PC-3 (cell line): ENCODE data around the gene KIF15. TPM values are rescaled to one million over a fixed set of nuclear protein-coding genes. Genes with fewer than 3 reads are reported as not detected.
"Not testable (repeated sequence)": the region's sequence is repeated elsewhere in the genome, so short reads cannot be mapped to it uniquely, and the experiment has no call there.

ENCODE experiments used
- ATAC-seq: fragments of 200-7000 bp; cut with Tn5 transposase; 2 replicates; pipeline ENCODE4 v1.9.1; 2020; ENCODE audit warnings: mild to moderate bottlenecking, moderate library complexity
- BruUV-seq: library from RNA; stranded (reverse); fragments of 400-500 nt; replicated peaks from 2 replicates; lab custom pipeline; 2021; lab: Mats Ljungman, UMichigan
- CTCF ChIA-PET: fragments of 300-600 bp; sonication (Branson Sonifier 250); formaldehyde crosslinking; loops from one replicate; lab custom pipeline; 2022; ENCODE audit warnings: antibody characterized with exemption; lab: Charles Lee
- POLR2A ChIA-PET: fragments of 300-600 bp; sonication (Branson Sonifier 250); formaldehyde crosslinking; loops from one replicate; lab custom pipeline; 2022; ENCODE audit warnings: antibody characterized with exemption; ENCODE audit not compliant: unreplicated experiment; lab: Charles Lee
- DNase-seq: peaks from one replicate; pipeline ENCODE4 v3.0.0-alpha.2; 2015
- H2AFZ ChIP-seq: fragments of 300-600 bp; sonication (generic); 2 replicates; pipeline ENCODE4 v1.6.0; 2016; ENCODE audit warnings: antibody characterized with exemption, low read length
- H3F3A ChIP-seq: fragments of 300-600 bp; sonication (generic); one replicate; pipeline ENCODE4 v1.6.0; 2017; ENCODE audit warnings: antibody characterized with exemption, low read length, control low read depth, mild to moderate bottlenecking; ENCODE audit not compliant: unreplicated experiment
- H3K27ac ChIP-seq: fragments of 300-600 bp; sonication (generic); 2 replicates; pipeline ENCODE4 v1.5.1; 2016; ENCODE audit warnings: mild to moderate bottlenecking, low read length
- H3K27me3 ChIP-seq: fragments of 300-600 bp; sonication (generic); 2 replicates; pipeline ENCODE4 v1.6.1; 2016; ENCODE audit warnings: low read length, mixed read lengths
- H3K36me3 ChIP-seq: fragments of 300-600 bp; sonication (generic); 2 replicates; pipeline ENCODE4 v1.6.1; 2016; ENCODE audit warnings: low read depth, mixed run types, low read length, mixed read lengths
- H3K4me1 ChIP-seq: fragments of 300-600 bp; sonication (generic); 2 replicates; pipeline ENCODE4 v1.5.1; 2016; ENCODE audit warnings: low read length; ENCODE audit not compliant: insufficient read depth
- H3K4me2 ChIP-seq: fragments of 300-600 bp; sonication (generic); 2 replicates; pipeline ENCODE4 v1.6.0; 2016; ENCODE audit warnings: low read length
- H3K4me3 ChIP-seq: fragments of 300-600 bp; sonication (generic); 2 replicates; pipeline ENCODE4 v1.5.1; 2016; ENCODE audit warnings: mild to moderate bottlenecking, low read length, mixed read lengths
- H3K79me2 ChIP-seq: fragments of 300-600 bp; sonication (generic); 2 replicates; pipeline ENCODE4 v1.6.1; 2017; ENCODE audit warnings: low read length, mixed read lengths
- H3K9ac ChIP-seq: fragments of 300-600 bp; sonication (generic); 2 replicates; pipeline ENCODE4 v1.6.0; 2016; ENCODE audit warnings: mild to moderate bottlenecking, low read length
- H3K9me2 ChIP-seq: fragments of 300-600 bp; sonication (generic); replicated peaks from 2 replicates; pipeline ENCODE4 v1.6.1; 2016; ENCODE audit warnings: mixed run types, low read length, mixed read lengths
- H3K9me3 ChIP-seq: fragments of 300-600 bp; sonication (generic); 2 replicates; pipeline ENCODE4 v1.6.1; 2016; ENCODE audit warnings: low read length, mixed read lengths
- H4K20me1 ChIP-seq: fragments of 300-600 bp; sonication (generic); 2 replicates; pipeline ENCODE4 v1.6.1; 2016; ENCODE audit warnings: low read length, mixed read lengths
- EZH2 ChIP-seq: fragments of 300-600 bp; sonication (generic); IDR thresholded peaks from one replicate; pipeline ENCODE4 v1.6.1; 2017; ENCODE audit warnings: antibody characterized with exemption, mild to moderate bottlenecking, low read length; ENCODE audit not compliant: unreplicated experiment
- EZH2phosphoT487 ChIP-seq: fragments of 300-600 bp; sonication (generic); IDR thresholded peaks from 2 replicates; pipeline ENCODE4 v1.6.1; 2018; ENCODE audit warnings: mild to moderate bottlenecking, antibody characterized with exemption, low read length, borderline replicate concordance
- intact Hi-C: fragments of 100-400 bp; cut with micrococcal nuclease; formaldehyde crosslinking; loops from 2 replicates; pipeline ENCODE4 v1.9.0; 2023
- total RNA-seq: library from RNA; depleted of rRNA; stranded (reverse); fragments of >200 nt; gene quantifications from 2 replicates; pipeline ENCODE4 v1.2.3, GENCODE V29; 2014
- TF ChIP-seq, protein P1 (sequence below): fragments of 300-600 bp; sonication (generic); conservative IDR thresholded peaks from 2 replicates; pipeline ENCODE4 v1.5.1; 2017; ENCODE audit warnings: antibody characterized with exemption, low read depth, mild to moderate bottlenecking, low read length

KIF15 gene
- total RNA-seq, 1 experiment from 2014 or later: 19.1 TPM

DNA sequence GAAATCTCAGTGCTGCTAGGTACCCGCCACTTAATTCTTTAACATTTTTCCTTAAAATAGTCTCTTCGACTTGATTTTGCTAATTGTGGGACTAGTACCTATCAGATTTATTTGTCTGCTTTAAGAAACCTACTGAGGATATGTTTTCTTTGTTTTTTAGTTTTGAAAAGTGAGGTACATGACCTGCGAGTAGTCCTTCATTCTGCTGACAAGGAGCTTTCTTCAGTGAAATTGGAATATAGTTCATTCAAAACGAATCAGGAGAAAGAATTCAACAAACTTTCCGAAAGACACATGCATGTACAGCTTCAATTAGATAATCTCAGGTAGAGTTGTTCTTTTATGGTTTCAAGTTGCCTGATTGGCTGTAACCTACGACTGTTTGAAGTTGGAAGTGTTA, 53.2 kb downstream of the KIF15 start:
- CTCF ChIA-PET: no interaction called here
- no peak overlapping the region for H3K4me2 ChIP-seq
- no peak for ATAC-seq
- intact Hi-C loops: no loop called here
- H3K4me1 ChIP-seq: no peaks in the 10 kb centered on the region
- no peaks in the 10 kb centered on the region for H3F3A ChIP-seq
- no peaks in the 10 kb centered on the region for H3K9me2 ChIP-seq
- no peak overlapping the region for H2AFZ ChIP-seq
- H3K9ac ChIP-seq: no peak overlapping the region
- BruUV-seq: no TSS peak
- peaks cover 52% of the 10 kb centered on the region for H3K36me3 ChIP-seq
- POLR2A ChIA-PET: no interaction called here
- H3K27ac ChIP-seq: no peak overlapping the region
- H3K79me2 ChIP-seq: no peaks in the 10 kb centered on the region
- no peak overlapping the region for H3K4me3 ChIP-seq
- H3K27me3 ChIP-seq: no peaks in the 10 kb centered on the region
- TF ChIP-seq, protein P1, sequence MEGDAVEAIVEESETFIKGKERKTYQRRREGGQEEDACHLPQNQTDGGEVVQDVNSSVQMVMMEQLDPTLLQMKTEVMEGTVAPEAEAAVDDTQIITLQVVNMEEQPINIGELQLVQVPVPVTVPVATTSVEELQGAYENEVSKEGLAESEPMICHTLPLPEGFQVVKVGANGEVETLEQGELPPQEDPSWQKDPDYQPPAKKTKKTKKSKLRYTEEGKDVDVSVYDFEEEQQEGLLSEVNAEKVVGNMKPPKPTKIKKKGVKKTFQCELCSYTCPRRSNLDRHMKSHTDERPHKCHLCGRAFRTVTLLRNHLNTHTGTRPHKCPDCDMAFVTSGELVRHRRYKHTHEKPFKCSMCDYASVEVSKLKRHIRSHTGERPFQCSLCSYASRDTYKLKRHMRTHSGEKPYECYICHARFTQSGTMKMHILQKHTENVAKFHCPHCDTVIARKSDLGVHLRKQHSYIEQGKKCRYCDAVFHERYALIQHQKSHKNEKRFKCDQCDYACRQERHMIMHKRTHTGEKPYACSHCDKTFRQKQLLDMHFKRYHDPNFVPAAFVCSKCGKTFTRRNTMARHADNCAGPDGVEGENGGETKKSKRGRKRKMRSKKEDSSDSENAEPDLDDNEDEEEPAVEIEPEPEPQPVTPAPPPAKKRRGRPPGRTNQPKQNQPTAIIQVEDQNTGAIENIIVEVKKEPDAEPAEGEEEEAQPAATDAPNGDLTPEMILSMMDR: no peak
- TF ChIP-seq EZH2phosphoT487 (no peak), EZH2 (no peak)
- no peaks in the 10 kb centered on the region for H4K20me1 ChIP-seq
- no peaks in the 10 kb centered on the region for H3K9me3 ChIP-seq
- no peak for DNase-seq

DNA sequence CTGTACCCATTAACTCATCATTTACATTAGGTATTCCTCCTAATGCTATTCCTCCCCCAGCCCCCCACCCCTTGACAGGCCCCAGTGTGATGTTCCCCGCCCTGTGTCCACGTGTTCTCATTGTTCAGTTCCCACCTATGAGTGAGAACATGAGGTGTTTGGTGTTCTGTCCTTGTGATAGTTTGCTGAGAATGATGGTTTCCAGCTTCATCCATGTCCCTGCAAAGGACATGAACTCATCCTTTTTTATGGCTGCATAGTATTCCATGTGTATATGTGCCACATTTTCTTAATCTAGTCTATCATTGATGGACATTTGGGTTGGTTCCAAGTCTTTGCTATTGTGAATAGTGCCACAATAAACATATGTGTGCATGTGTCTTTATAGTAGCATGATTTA, 54.7 kb downstream of the KIF15 start:
- peaks cover 39% of the 10 kb centered on the region for H3K36me3 ChIP-seq
- H3F3A ChIP-seq, H3K4me2 ChIP-seq, ATAC-seq, BruUV-seq, H3K27ac ChIP-seq, H3K4me3 ChIP-seq, CTCF ChIA-PET, H3K4me1 ChIP-seq, H2AFZ ChIP-seq, H3K27me3 ChIP-seq, intact Hi-C loops, H3K9me2 ChIP-seq, H3K9me3 ChIP-seq, H4K20me1 ChIP-seq, POLR2A ChIA-PET, H3K9ac ChIP-seq, H3K79me2 ChIP-seq, DNase-seq: not testable (repeated sequence)

DNA sequence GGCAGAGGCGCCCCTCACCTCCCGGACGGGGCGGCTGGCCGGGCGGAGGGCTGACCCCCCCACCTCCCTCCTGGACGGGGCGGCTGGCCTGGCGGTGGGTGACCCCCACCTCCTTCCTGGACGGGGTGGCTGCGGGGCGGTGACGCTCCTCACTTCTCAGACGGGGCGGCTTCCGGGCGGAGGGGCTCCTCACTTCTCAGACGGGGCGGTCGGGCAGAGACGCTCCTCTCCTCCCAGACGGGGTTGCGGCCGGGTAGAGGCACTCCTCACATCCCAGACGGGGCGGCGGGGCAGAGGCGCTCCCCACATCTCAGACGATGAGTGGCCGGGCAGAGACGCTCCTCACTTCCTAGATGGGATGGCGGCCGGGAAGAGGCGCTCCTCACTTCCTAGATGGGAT, 59.6 kb downstream of the KIF15 start:
- H2AFZ ChIP-seq, CTCF ChIA-PET, intact Hi-C loops, H3K27me3 ChIP-seq, H3K27ac ChIP-seq, H3K9ac ChIP-seq, H3K4me1 ChIP-seq, POLR2A ChIA-PET, H3K4me3 ChIP-seq, H3K9me2 ChIP-seq, ATAC-seq, H3K9me3 ChIP-seq, H4K20me1 ChIP-seq, H3F3A ChIP-seq, BruUV-seq, H3K4me2 ChIP-seq, H3K79me2 ChIP-seq, DNase-seq: not testable (repeated sequence)
- peaks cover 11% of the 10 kb centered on the region for H3K36me3 ChIP-seq

DNA sequence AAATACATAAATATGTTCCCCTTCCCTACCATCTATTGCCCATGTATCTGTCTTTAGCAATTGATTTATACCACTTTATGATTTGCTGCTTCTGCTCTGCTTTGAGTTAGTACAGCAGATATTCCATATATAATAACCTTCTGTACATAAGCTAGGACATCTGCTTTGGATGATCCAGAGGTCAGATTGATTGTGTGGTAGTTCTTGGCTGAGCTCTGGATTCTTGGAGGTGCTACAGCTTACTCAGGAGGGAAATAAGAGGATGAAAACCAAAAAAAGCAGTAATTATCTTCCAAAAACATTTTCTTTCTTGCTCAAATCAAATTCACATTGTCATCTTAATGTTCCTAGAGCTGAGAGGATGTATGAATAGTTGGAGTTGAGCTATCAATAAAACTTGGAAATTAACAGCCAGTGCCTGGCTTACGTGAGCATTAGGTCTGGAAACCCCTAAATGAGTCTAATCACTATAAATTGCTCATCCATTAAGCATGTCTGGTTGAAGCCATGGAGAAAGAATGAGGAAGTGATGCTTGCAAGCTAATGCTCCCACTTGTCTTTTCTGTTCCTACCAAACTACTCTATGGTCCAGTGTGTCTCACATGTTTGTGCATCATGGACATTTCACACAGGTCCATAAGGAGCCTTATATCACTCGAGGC, 63.8 kb downstream of the KIF15 start:
- TF ChIP-seq EZH2phosphoT487 (no peak), EZH2 (no peak)
- TF ChIP-seq, protein P1: no peak
- no peaks in the 10 kb centered on the region for H3F3A ChIP-seq
- intact Hi-C loops: no loop called here
- H3K79me2 ChIP-seq: no peaks in the 10 kb centered on the region
- no peak overlapping the region for H3K4me3 ChIP-seq
- H3K27ac ChIP-seq: no peak overlapping the region
- H4K20me1 ChIP-seq: no peaks in the 10 kb centered on the region
- H3K4me2 ChIP-seq: no peak overlapping the region
- peaks cover 32% of the 10 kb centered on the region for H3K36me3 ChIP-seq
- DNase-seq (peak; percentile 11), ATAC-seq (no peak)
- CTCF ChIA-PET: no interaction called here
- no peak overlapping the region for H2AFZ ChIP-seq
- H3K9me2 ChIP-seq: no peaks in the 10 kb centered on the region
- BruUV-seq: no TSS peak
- POLR2A ChIA-PET: no interaction called here
- no peaks in the 10 kb centered on the region for H3K9me3 ChIP-seq
- H3K27me3 ChIP-seq: no peaks in the 10 kb centered on the region
- no peaks in the 10 kb centered on the region for H3K4me1 ChIP-seq
- H3K9ac ChIP-seq: no peak overlapping the region
